ENCODE measurements around the gene OPCML. TPM values are rescaled to one million over a fixed set of nuclear protein-coding genes. Genes with fewer than 3 reads are reported as not detected.

The OPCML gene
- total RNA-seq, 4 donors from 2014 or later, result 0.33 TPM; not detected in 3

DNA sequence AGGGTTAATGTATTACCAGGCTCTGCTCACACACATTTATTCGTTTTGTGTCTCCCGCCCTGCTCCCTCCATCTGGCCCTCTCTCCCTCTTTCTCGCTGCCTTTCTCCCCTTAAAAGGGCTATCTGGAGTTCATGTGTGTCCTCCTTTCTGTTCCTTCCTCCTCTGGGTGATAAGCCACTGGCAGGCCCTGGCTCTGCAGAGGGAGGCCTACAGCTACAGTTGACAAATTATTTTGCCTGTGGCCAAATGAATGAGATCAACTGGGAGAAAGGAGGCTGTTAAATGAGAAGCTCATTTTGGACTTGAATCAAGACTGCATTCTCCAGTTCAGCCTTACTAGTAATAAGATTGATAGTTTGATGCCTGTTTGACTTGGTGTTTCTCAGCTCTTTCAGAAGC, 17.5 kb upstream of the OPCML start:
- H3K27ac ChIP-seq, result no peak overlapping the region
- DNase-seq, result no peak
- H3K9me3 ChIP-seq, result no peaks in the 10 kb centered on the region
- no peak overlapping the region for H3K4me3 ChIP-seq (replicated peaks in 1 of 3)
- TF ChIP-seq, protein P1, sequence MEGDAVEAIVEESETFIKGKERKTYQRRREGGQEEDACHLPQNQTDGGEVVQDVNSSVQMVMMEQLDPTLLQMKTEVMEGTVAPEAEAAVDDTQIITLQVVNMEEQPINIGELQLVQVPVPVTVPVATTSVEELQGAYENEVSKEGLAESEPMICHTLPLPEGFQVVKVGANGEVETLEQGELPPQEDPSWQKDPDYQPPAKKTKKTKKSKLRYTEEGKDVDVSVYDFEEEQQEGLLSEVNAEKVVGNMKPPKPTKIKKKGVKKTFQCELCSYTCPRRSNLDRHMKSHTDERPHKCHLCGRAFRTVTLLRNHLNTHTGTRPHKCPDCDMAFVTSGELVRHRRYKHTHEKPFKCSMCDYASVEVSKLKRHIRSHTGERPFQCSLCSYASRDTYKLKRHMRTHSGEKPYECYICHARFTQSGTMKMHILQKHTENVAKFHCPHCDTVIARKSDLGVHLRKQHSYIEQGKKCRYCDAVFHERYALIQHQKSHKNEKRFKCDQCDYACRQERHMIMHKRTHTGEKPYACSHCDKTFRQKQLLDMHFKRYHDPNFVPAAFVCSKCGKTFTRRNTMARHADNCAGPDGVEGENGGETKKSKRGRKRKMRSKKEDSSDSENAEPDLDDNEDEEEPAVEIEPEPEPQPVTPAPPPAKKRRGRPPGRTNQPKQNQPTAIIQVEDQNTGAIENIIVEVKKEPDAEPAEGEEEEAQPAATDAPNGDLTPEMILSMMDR (IDR thresholded peaks at IDR 0.05), result no peak
- no peak for TF ChIP-seq POLR2A (IDR thresholded peaks at IDR 0.05)
- WGBS, 2 donors, result 64 to 67% methylated on average over 3 of the region's 3 CpGs
- no peaks in the 10 kb centered on the region for H3K36me3 ChIP-seq
- intact Hi-C loops (cut with DNase I), result no loop called here
- no peaks in the 10 kb centered on the region for H3K4me1 ChIP-seq
- H3K27me3 ChIP-seq, result no peaks in the 10 kb centered on the region

DNA sequence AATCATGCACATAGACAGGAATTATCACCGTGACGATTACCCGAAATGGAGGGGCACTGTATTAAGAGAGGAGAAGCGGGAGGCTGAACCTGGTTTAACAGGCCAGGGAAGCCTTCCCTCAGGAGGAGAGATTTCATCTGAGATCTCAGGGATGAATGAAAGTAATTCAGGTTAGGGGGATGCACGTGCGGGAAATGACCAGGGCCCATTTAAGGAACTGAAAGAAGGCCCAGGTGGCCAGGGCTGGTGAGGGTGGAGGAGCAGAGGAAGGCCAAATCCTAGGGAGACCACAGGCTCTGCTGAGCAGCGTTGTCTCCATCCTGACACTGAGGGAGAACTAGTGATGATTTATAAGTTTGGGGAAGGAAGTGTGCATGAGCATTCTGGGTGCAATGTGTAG, 16.3 kb upstream of the OPCML start:
- Histone ChIP-seq H3K27ac (no peak overlapping the region), H3K36me3 (no peaks in the 10 kb centered on the region), H3K27me3 (no peaks in the 10 kb centered on the region), H3K4me3 (replicated peaks in 1 of 3) (no peak overlapping the region), H3K9me3 (no peaks in the 10 kb centered on the region), H3K4me1 (no peaks in the 10 kb centered on the region)
- TF ChIP-seq, protein P1 (IDR thresholded peaks at IDR 0.05), result no peak
- TF ChIP-seq POLR2A (IDR thresholded peaks at IDR 0.05), result no peak
- intact Hi-C loops (cut with DNase I), result no loop called here
- 88 to 90% methylated on average over 7 of the region's 7 CpGs for WGBS, 2 donors
- no peak for DNase-seq

DNA sequence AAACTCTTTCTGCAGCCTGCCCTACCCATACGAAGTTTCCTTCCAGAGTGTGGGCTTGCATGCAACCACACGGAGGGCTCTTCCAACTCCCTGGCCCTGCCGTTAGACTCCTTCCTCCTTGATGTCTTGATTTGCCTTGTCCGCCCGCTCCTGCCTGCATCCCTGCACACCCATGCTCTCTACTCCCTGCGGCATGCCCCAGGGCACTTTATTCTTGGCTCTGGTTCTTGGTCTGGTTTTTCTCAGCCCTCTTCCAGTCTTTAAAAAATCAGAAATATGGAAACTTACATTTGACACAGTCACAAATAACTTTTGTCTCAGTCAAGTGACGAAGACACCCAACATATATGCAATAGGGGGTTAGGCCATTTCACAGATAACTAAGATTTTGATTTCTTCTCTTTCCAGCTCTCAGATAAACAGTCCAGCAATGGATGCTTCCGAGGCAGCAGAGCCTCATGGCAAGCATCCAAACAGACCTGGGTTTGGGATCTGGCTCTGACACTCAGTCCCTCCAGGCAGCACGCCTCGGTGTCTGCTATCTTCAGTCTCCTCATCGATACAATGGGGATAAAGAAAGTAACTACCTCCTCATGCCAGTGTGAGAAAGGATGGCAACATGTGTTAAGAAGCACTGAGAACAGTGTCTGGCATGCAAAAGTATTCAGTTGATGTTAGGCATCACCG, 15.7 kb upstream of the OPCML start:
- Histone ChIP-seq H3K4me1 (no peaks in the 10 kb centered on the region), H3K36me3 (no peaks in the 10 kb centered on the region), H3K27me3 (no peaks in the 10 kb centered on the region), H3K9me3 (no peaks in the 10 kb centered on the region), H3K4me3 (replicated peaks in 1 of 3) (no peak overlapping the region), H3K27ac (no peak overlapping the region)
- no peak for DNase-seq
- intact Hi-C loops (cut with DNase I), result no loop called here
- no peak for TF ChIP-seq POLR2A (IDR thresholded peaks at IDR 0.05)
- TF ChIP-seq, protein P1 (IDR thresholded peaks at IDR 0.05), result no peak
- WGBS, 2 donors, result 64 to 70% methylated on average over 12 of the region's 12 CpGs

DNA sequence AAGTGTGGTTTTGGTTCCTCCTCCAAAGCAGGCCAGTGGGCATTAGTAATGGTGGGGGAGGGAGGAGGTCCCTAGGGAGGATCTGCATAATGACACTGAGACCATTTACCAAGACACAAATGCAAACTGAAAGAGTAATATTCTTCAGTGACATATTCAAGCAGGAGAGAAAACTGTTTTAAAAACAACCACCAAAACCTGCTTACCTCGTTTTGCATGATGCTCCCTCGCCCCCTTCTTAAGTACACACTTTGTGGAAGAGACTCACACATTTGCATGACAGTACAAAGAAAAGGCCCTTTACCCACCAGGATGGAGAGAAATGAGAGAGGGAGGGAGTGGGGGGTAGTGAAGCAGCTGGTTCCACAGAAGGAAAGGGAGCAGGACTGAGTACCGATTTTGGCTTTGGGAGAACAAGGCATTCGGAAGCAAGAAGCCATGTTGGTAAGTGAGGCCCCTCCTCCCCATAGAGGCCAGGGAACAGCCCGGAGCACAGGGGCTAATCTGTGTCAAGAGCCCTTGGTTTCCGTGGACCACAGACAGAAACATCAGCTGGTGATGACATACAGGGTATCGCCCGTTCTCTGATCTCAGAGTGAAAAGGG, 13.0 kb upstream of the OPCML start:
- intact Hi-C loops (cut with DNase I), result no loop called here

DNA sequence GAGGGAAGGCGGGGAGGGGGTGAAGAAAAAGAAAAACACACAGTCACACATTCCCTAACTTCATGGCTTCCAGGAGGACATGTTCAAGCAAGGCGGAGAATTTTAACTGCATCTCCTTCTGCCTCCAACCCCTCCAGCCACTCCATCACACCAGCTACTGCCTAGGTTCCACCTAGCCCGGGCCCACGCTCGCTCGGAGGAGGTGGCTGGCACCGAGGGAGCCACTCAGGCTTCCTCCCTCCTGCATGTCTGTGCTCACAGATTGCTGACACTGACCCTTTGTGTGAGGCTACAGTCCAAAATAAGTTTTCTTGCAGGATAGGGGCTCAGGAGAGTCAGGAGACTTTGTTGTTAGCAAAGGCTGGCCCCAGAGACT, 9.4 kb upstream of the OPCML start:
- TF ChIP-seq, protein P1 (IDR thresholded peaks at IDR 0.05), result no peak
- TF ChIP-seq POLR2A (IDR thresholded peaks at IDR 0.05), result no peak
- no peak for DNase-seq
- no peaks in the 10 kb centered on the region for H3K27me3 ChIP-seq
- H3K36me3 ChIP-seq, result no peaks in the 10 kb centered on the region
- 59 to 66% methylated on average over 6 to 7 of the region's 7 CpGs for WGBS, 2 donors
- intact Hi-C loops (cut with DNase I), result no loop called here
- no peaks in the 10 kb centered on the region for H3K4me1 ChIP-seq
- H3K27ac ChIP-seq, result no peak overlapping the region
- H3K4me3 ChIP-seq (replicated peaks in 1 of 3), result no peak overlapping the region
- H3K9me3 ChIP-seq, result no peaks in the 10 kb centered on the region

More for the DNA sequence above, 13.0 kb upstream of the OPCML start:
- H3K36me3 ChIP-seq, result no peaks in the 10 kb centered on the region
- 40 to 61% methylated on average over 8 of the region's 8 CpGs for WGBS, 2 donors
- TF ChIP-seq POLR2A (IDR thresholded peaks at IDR 0.05), result no peak
- TF ChIP-seq, protein P1 (IDR thresholded peaks at IDR 0.05), result no peak
- H3K4me1 ChIP-seq, result no peaks in the 10 kb centered on the region
- no peaks in the 10 kb centered on the region for H3K27me3 ChIP-seq
- H3K9me3 ChIP-seq, result no peaks in the 10 kb centered on the region
- no peak overlapping the region for H3K4me3 ChIP-seq (replicated peaks in 1 of 3)
- no peak for DNase-seq
- no peak overlapping the region for H3K27ac ChIP-seq
